ENCODE data around the gene GRAMD1A.

GRCh38 chr19:35023428-35023827, 23.3 kb downstream of the GRAMD1A start:
- no peak for TF ChIP-seq CTCF (IDR thresholded peaks at IDR 0.05 in 4 of 5, conservative IDR thresholded peaks at IDR 0.05 in 1 of 5)
- TF ChIP-seq POLR2A (IDR thresholded peaks at IDR 0.05) = no peak

Measured in gastrocnemius medialis (tissue), 4 donors.